Measurements from ENCODE around the gene GTPBP3.

GTPBP3 gene

GRCh38 chr19:17380426-17381138 lies 43.2 kb downstream of the GTPBP3 start:
- DNase-seq (ENCODE audit: low read depth in 4 of 4, low spot score in 1 of 4) = no peak

DNA sequence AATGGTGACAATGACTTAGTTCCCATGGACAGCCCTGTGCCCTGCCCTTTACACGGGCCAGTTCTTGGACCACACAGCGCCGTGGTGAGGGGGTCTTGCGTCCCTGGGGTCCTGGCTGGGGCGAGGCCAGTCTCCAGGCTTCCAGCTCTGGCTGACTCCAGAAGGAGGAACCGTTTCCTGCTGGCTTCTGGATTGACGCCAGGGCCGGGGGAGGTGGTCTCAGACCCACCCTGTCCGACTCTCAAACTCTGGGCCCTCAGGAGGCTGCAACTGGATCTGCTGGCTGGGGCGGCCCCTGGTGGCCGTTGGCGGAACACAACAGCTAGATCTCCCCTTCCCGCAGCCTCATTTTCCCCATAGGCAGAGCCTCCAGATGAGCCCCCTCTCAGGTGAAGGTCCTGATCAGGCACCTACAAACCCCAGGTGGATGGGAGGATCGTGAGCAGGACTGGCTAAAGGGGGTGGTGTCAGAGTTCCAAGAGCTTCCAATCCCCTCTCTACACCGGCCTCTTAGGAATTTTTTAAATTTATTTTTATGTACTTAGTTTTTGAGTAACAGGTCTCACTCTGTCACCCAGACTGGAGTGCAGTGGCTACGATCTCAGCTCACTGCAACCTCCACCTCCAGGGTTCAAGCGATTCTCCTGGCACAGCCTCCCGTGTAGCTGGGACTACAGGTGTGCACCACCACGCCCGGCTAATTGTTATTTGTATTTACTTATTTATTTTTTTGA lies 48.7 kb downstream of the GTPBP3 start:
- DNase-seq (ENCODE audit: low read depth in 4 of 4, low spot score in 1 of 4) = peak in 3 of 4 experiments; percentile 46 to 51 (median 48)

DNA sequence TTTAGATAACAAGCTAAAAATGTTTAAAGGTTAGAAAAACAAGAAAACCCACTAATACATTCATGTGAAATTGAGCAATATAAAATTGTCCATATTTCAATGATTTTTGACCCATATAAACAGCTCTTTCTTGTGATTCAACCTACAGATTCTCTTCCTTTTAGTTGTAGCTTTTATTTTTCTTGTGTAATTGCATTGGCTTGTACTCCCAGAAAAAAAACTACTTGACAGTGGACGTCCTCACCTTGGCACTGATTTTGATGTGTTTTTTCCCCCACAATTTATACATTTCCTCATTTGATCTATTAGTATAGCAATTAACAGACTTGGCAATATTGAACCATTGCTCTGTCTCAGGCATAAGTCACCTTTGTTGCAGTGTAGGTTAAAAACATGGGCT lies 51.9 kb downstream of the GTPBP3 start:
- no peak for DNase-seq (ENCODE audit: low read depth in 4 of 4, low spot score in 1 of 4)

DNA sequence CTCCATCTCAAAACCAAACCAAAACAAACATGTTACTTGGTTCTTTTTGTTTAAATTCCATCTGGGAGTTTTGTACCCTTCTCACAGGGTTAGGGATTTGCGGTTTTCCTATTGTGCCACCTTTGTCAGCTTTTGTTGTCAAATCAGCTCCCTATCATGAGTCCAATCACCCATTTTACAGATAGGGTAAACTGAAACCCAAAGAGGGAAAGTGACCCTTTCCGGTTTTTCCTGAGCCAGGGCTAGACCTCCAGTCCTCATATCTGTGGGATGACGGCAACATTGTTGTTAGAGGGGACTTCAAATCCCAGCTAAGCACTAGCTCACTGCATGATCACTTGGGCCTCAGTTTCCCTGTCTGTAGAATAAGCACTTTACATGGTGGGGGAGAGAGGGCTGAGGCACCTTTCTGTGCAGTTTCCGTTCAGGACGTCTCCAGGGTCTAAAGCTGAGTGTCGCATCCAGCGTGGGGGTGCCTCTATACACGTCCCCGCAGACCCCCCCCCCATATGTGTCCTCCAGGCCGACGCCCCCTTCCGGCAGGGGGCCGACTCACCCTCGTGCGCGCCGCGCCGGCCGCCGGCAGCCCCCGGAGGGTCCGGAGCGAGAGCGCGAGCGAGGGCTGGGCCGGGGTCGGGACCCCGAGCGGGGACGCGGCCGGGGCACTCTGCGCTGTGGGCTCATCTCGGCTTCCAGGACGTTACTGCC lies 52.8 kb downstream of the GTPBP3 start:
- DNase-seq (ENCODE audit: low read depth in 4 of 4, low spot score in 1 of 4) = no peak

GRCh38 chr19:17390665-17391370 lies 53.5 kb downstream of the GTPBP3 start:
- peak; percentile 71 to 90 (median 82) for DNase-seq (ENCODE audit: low read depth in 4 of 4, low spot score in 1 of 4)

DNA sequence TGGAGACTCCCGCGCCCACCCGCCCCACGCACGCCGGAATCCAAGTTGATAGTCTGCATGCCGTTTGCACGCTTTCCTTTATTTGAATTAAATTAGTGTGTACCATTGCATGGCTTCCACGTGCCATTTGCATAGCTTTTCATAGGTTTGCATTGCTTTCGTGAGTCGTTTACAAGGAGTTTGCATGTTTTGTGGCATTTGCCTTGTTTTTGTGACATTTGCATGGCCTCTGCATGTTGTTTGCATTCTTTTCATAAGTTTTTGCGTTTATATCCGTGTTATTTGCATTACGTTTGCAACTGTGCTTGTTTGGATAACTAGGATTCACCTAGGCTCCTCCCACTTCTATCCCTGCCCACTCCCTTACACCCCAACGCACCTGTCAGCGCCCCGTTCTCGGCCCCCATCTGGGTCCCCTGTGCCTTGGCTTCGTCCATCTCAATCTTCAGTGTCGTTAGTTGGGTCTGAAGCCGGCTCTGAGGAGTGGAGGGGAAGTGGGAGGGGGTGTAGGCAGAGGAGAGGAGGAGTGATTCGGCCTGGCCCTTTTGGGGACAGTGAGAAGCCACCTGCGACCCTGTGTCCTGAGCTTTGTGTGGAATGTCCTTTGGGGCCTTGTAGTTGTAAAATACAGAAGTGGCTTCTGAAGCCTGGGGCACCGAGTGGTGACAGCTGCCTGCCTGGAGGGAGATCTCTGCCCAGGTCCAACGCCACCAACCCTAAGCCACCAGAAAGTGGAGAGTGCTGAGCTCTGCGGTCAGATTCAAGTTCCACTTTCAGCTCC lies 54.2 kb downstream of the GTPBP3 start:
- DNase-seq (ENCODE audit: low read depth in 4 of 4, low spot score in 1 of 4) = no peak

All from stimulated activated CD4-positive, alpha-beta T cell treated with anti-CD3 and anti-CD28 coated beads, Interleukin-1b, Interleukin-23, amount 100 ng/mL, for 24 hours (primary cell).